Loucy (cell line): ENCODE data around the gene DROSHA.

Experiments
- EZH2phosphoT487 ChIP-seq: fragments of 200-600 bp; IDR thresholded peaks from 2 replicates; pipeline ENCODE4 v1.6.1; 2018; ENCODE audit warnings: antibody characterized with exemption, mild to moderate bottlenecking, moderate library complexity, borderline replicate concordance
- TF ChIP-seq, protein P1 (sequence below): fragments of 200-600 bp; sonication (generic); conservative IDR thresholded peaks from 2 replicates; pipeline ENCODE4 v1.5.1; 2014; ENCODE audit warnings: mild to moderate bottlenecking, antibody characterized with exemption, low read length

GRCh38 chr5:31478901-31479300, 53.0 kb downstream of the DROSHA start:
- TF ChIP-seq, protein P1, sequence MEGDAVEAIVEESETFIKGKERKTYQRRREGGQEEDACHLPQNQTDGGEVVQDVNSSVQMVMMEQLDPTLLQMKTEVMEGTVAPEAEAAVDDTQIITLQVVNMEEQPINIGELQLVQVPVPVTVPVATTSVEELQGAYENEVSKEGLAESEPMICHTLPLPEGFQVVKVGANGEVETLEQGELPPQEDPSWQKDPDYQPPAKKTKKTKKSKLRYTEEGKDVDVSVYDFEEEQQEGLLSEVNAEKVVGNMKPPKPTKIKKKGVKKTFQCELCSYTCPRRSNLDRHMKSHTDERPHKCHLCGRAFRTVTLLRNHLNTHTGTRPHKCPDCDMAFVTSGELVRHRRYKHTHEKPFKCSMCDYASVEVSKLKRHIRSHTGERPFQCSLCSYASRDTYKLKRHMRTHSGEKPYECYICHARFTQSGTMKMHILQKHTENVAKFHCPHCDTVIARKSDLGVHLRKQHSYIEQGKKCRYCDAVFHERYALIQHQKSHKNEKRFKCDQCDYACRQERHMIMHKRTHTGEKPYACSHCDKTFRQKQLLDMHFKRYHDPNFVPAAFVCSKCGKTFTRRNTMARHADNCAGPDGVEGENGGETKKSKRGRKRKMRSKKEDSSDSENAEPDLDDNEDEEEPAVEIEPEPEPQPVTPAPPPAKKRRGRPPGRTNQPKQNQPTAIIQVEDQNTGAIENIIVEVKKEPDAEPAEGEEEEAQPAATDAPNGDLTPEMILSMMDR, result no peak
- no peak for TF ChIP-seq EZH2phosphoT487
